22Rv1 (cell line): ENCODE results near the gene TENT5C.

ENCODE experiments used
- H3K27ac ChIP-seq: fragments of 450-650 bp; 2 replicates; pipeline ENCODE4 v1.5.1; 2017
- CTCF ChIP-seq: fragments of 450-650 bp; IDR thresholded peaks from 2 replicates; pipeline ENCODE4 v1.5.1; 2017; ENCODE audit warnings: mild to moderate bottlenecking
- ZFX ChIP-seq: fragments of 450-650 bp; IDR thresholded peaks from 2 replicates; pipeline ENCODE4 v1.6.1; 2017; ENCODE audit warnings: antibody characterized with exemption, borderline replicate concordance

Gene TENT5C

GRCh38 chr1:117579221-117579906 lies 26.5 kb upstream of the TENT5C start:
- TF ChIP-seq ZFX (no peak), CTCF (no peak)

GRCh38 chr1:117580436-117580835 lies 25.4 kb upstream of the TENT5C start:
- no peak overlapping the region for H3K27ac ChIP-seq
- TF ChIP-seq ZFX = no peak
- no peak for TF ChIP-seq CTCF

More at GRCh38 chr1:117579221-117579906, 26.5 kb upstream of the TENT5C start:
- H3K27ac ChIP-seq = no peak overlapping the region

GRCh38 chr1:117580882-117581281 lies 25.0 kb upstream of the TENT5C start:
- no peak for TF ChIP-seq ZFX
- no peak for TF ChIP-seq CTCF
- no peak overlapping the region for H3K27ac ChIP-seq

- TF ChIP-seq CTCF (no peak), ZFX (no peak)
- no peak overlapping the region for H3K27ac ChIP-seq
Observed at GRCh38 chr1:117581391-117581943, 24.4 kb upstream of the TENT5C start.

- TF ChIP-seq ZFX (no peak), CTCF (no peak)
Observed at GRCh38 chr1:117582451-117582850, 23.4 kb upstream of the TENT5C start.

GRCh38 chr1:117583247-117583646 lies 22.6 kb upstream of the TENT5C start:
- no peak for TF ChIP-seq CTCF
- no peak for TF ChIP-seq ZFX
- no peak overlapping the region for H3K27ac ChIP-seq

More at GRCh38 chr1:117582451-117582850, 23.4 kb upstream of the TENT5C start:
- H3K27ac ChIP-seq = no peak overlapping the region

GRCh38 chr1:117584181-117584580 lies 21.7 kb upstream of the TENT5C start:
- no peak overlapping the region for H3K27ac ChIP-seq
- TF ChIP-seq CTCF (no peak), ZFX (no peak)
